Activated CD4-positive, alpha-beta T cell treated with anti-CD3 and anti-CD28 coated beads, Interleukin-2, amount 50 U/mL, for 24 hours (primary cell): ENCODE data around the gene ATP9B.

ENCODE experiments used
- DNase-seq, 2 donors: peaks; one replicate each; pipeline ENCODE4 v3.0.0-alpha.2; 2020; ENCODE audit warnings: low read depth in 1 of 2, low spot score in 1 of 2

ATP9B gene

DNA sequence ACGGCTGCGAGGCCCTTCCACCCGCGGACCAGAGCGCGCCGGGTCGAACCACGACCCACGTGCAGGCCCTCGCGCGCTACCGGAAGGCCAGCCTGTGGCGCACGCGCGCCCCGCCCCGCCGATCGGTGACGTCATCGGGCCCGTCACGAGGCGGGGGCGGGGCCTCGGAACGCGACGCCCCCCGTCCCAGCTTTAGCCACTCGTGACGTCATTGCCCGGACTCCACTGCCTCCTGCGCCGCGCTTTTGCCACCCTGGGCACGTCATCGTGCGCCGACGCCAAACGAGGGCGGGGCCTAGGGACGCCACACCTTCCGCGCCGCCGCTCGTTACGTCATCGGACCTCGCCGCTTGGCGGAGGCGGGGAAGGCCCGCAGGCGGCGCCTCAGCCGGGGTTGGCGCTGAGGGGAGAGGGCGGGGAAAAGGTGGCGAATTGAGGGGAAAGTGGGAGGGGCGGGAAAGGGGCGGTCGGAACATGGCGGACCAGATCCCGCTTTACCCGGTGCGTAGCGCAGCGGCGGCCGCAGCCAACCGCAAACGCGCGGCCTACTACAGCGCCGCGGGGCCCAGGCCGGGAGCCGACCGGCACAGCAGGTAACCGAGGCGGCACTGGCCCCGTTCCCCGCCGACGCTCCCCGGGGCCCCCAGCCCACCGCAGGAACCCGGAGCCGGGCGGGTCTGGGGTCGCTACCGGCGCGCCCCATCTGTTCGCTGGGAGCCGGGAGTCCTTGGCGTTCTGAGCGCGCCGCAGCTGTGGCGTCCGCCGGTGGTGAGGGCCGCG lies at the start of gene ATP9B:
Gene ATP9B, plus strand, starts transcription at position 458 of the 780 bp plus-strand sequence. Its CDS starts 17 bp downstream, at position 475.
- DNase-seq: peak; percentile 99 to 100

- no peak for DNase-seq
Measured at GRCh38 chr18:79019881-79020280, 49.3 kb upstream of the ATP9B start.

DNA sequence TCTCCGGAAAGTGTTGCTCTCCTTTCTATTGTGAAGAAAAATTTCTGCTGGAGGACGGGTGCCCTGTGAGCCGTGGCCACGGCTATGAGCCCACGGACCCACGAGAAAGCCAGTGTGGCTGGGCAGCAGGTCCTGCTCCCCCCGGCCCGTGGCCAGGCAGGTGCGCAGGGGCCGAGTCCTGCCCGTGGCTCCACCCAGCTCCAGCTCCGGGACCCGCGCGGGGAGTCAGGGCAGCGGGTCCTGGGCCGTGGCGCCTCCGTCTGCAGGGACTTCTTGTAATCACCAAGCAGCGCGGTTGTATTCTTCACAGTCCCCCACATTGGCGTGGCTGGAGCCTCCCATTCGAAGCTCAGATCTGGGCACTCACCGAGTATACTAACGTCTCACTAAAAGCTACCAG lies 46.6 kb upstream of the ATP9B start:
- DNase-seq: no peak

GRCh38 chr18:79026491-79026890 lies 42.7 kb upstream of the ATP9B start:
- no peak for DNase-seq

DNA sequence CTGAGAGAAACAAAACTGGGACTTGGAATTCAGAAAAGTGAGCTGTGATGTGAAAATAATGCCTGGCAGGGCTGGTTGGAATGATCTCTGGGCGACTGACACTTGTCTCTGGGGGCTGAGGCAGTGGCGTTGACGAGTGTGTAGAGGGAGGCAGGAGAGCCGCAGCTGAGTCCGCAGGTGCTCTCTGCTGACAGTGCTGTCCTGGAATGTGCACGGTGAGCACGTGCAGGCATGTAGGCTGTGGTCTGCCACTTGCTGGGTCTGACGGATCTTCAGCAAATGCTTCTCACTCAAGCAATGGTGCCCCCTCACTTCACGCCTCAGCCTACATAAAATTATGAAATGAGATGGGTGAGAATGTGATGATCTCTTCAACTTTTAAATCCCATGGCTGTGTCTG lies 38.5 kb upstream of the ATP9B start:
- no peak for DNase-seq

GRCh38 chr18:79042276-79042675 lies 26.9 kb upstream of the ATP9B start:
- no peak for DNase-seq

DNA sequence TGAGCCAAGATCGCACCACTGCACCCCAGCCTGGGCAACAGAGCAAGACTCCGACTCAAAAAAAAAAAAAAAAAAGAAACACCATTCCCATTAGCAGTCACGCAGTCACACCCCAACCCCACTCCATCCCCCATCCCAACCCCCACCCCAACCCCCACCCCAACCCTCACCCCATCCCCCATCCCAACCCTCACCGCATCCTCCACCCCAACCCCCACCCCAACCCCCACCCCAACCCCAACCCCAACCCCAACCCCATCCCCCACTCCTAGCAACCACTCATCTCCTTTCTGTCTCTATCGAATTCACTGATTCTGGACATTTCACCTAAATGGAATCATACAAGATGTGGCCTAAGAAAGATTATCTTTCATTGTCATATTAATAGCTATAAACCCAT lies 25.9 kb upstream of the ATP9B start:
- DNase-seq: no peak

DNA sequence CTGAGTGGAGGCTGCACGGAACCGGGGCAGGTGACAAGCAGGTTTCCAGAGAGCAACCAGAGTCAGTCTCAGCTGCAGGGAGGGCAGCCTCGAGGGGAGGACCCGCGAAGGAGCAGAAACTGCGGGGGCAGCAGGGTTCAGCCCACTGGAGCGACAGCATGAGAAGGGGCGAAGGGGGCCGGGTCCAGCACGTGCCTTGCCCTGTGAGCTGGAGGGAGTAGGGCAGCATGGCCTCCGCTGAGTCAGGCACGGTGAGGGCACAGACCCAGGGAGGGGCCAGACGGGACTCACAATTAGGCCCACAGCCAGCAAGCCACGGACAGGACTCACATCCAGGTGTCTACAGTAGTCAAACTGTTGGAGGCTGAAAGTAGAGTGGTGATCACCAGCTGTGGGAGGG lies 22.7 kb upstream of the ATP9B start:
- no peak for DNase-seq

DNA sequence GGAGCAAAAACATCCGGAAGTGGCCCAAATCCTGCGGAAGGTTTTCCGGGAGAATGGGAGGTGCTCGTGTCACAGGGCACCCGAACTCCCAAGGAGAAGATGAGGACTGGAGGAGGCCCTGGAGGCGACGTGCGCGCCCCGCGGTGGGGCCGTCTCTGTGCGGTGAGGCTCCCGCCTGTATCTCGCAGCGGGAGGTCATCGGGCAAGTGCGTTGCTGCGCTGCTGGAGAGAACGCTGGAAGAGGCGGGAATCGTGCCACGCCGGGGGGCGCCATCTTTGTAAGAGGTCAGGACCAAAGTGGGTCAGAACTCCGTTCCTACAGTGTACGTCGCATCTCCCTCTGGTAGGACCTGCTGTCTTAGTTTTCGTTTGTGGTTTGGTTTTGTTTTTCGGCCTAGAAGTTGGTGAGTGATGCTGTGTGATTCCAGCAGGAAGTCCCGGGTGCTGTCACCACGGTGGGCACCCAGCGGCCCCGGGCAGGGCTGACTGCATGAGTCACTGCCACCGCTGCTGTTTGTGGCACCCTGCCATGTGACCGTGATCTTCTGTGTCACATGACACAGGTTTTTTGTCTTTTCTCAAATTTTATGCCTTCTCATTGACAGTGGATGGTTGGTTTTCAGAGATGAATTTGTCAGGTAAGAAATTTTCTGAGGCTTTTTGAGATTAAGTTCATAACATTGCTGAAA lies 21.5 kb upstream of the ATP9B start:
- no peak for DNase-seq

GRCh38 chr18:79048245-79048632 lies 21.0 kb upstream of the ATP9B start:
- DNase-seq: no peak

- DNase-seq: no peak
Measured at GRCh38 chr18:79049506-79049905, 19.7 kb upstream of the ATP9B start.

- no peak for DNase-seq
Measured at GRCh38 chr18:79050005-79050404, 19.2 kb upstream of the ATP9B start.

DNA sequence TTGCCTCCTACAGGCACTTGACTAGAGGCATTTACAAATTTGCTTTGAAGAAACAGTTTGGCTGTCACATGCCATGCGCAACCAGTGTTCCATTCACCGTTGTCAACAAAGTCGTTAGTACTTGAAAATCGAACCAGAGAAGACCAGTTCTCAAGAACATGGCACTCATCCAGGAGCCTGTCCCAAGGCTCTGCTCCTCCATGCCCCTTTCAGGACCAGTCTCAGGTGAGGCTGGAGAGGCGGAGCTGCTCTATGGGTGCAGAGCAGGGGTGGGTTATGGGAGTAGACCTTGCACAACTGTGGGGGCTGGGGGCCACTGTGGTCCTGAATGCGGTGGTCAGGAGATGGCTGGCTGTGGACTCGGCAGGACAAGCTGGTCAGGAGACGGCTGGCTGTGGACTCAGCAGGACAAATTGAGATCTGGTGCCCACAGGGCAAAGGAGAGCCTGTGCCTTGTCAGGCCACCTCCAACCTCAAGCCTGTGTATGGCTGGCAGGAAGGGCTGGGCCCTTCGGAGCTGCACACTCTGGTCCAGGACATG lies 12.3 kb upstream of the ATP9B start:
- DNase-seq: no peak

DNA sequence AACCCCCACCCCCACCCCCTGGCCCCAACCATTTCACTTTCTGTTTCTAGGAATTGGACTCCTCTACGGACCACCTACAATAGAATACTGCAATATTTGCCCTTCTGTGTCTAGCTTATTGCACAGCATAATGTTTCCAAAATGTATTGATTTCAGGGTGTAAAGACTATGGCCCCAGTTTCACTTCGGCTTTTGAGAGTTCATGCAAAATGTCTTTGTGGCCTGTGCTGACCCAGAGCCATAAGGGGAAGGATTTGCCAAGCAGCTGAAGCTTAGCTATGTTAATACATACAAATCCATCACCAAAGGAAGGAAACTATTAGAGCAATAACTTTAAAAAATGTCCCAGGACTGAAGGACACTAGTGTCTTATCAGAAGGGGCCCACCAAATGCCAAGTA lies 11.2 kb upstream of the ATP9B start:
- no peak for DNase-seq

DNA sequence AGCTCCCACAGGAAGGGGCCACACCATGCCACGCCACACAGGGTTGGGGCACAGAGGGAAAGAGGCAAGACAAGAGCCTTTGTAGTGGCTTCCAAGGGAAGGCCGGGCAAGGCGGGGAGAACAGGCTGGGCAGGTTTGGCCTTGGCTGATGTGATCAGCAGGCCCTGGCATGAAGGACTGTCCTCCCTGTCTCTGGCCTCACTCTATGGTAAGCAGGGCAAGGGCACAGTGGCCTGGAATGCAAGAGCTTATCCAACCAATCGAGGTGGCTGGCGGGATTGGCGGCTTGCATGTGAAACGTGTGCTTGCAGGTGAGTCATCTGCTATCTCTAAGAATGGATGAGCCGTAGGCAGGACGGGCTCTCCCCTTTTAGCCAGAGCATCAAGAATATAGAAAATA lies 6.4 kb upstream of the ATP9B start:
- no peak for DNase-seq

- DNase-seq: no peak
Measured at GRCh38 chr18:79064228-79064627, 5.0 kb upstream of the ATP9B start.

GRCh38 chr18:79065802-79066201 lies 3.4 kb upstream of the ATP9B start:
- no peak for DNase-seq

GRCh38 chr18:79067611-79068010 lies 1.6 kb upstream of the ATP9B start:
- no peak for DNase-seq

DNA sequence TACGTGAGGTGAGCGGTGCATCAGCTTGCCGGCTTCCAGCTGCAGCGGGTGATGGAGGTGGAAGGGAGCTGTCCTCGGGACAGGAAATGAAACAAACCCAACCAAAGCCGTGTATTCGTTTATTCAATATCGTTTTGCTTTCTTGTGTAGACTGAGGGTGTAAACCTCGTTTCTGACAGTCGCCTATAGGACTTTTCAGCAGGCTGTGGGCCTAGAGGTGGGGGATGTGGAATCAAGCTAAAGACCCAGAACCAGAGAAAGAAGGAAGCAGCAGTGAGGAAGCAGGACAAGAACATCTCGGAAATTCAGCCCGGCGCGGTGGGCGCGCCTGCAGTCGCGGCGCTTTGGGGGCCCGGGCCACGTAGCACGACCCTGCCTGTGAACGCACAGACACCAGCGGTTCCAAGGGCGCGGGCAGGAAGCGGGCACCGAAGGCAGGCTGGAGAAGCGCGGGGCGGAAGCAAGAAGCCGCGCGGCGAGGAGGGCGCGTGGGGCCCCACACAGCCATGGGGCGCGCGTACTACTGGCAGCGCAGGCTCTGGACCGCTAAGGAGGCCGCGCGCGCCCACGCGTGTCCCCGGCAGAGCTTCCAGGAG lies 755 bp upstream of the ATP9B start:
- DNase-seq: peak in 1 of 2 donors; percentile 17

- no peak for DNase-seq
Measured at GRCh38 chr18:79069717-79070151, 540 bp downstream of the ATP9B start.

- no peak for DNase-seq
Measured at GRCh38 chr18:79070486-79070885, 1.3 kb downstream of the ATP9B start.

DNA sequence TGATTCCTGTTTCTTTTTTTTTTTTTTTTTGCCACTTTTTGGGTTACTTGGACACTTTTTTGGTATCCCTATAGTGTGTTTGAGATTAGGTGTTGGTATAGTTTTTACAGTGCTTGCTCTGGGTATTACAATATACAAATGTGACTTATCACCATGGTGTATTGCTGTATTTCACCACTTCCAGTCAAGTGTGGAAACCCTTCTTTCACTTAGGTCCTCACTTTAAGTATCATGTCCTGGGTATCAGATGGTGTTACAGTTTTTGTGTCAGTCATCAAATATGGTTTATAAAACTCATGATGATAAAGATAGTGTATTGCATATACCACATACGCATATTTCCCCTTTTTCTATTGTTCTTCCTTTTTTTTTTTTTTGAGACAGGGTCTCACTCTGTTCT lies 1.8 kb downstream of the ATP9B start:
- no peak for DNase-seq
